Activated naive CD4-positive, alpha-beta T cell treated with anti-CD3 and anti-CD28 coated beads for 36 hours (primary cell): ENCODE data around the gene NVL. TPM values are rescaled to one million over a fixed set of nuclear protein-coding genes. Genes with fewer than 3 reads are reported as not detected.

Experiments
- CTCF ChIA-PET: fragments of 350-600 bp; sonication (Branson Sonifier 250); formaldehyde crosslinking; loops from one replicate; lab custom pipeline; 2021; ENCODE audit warnings: antibody characterized with exemption; lab: Charles Lee
- DNase-seq: peaks from one replicate; pipeline ENCODE4 v3.0.0-alpha.2; 2020
- H3K27ac Mint-ChIP-seq: one replicate; pipeline ENCODE4 v1.8.0; 2021; ENCODE audit warnings: mild to moderate bottlenecking, mixed read lengths
- H3K27me3 Mint-ChIP-seq: one replicate; pipeline ENCODE4 v1.8.0; 2021; ENCODE audit warnings: low read depth, mixed read lengths
- H3K36me3 Mint-ChIP-seq: one replicate; pipeline ENCODE4 v1.8.0; 2021; ENCODE audit warnings: low read depth, mixed read lengths
- H3K4me1 Mint-ChIP-seq: one replicate; pipeline ENCODE4 v1.8.0; 2021; ENCODE audit warnings: low read depth, mixed read lengths
- H3K4me3 Mint-ChIP-seq: one replicate; pipeline ENCODE4 v1.8.0; 2021; ENCODE audit warnings: mild to moderate bottlenecking, moderate library complexity, mixed read lengths
- H3K9me3 Mint-ChIP-seq: one replicate; pipeline ENCODE4 v1.8.0; 2021; ENCODE audit warnings: mixed read lengths
- intact Hi-C: fragments of 100-400 bp; cut with micrococcal nuclease; formaldehyde crosslinking; loops from one replicate; pipeline ENCODE4 v1.15.1; 2023
- total RNA-seq, 2 experiments: library from RNA; stranded (reverse); gene quantifications; one replicate each; pipeline ENCODE4 v1.2.3, GENCODE V29; 2021

Gene NVL
- total RNA-seq, 2 experiments from 2014 or later, result 26.7 to 29.9 TPM

GRCh38 chr1:224193319-224193966, 136.5 kb downstream of the NVL start:
- DNase-seq, result no peak
- H3K27me3 Mint-ChIP-seq, result no peaks in the 10 kb centered on the region
- no peak overlapping the region for H3K4me3 Mint-ChIP-seq
- H3K36me3 Mint-ChIP-seq, result peaks cover 19% of the 10 kb centered on the region
- H3K27ac Mint-ChIP-seq, result no peak overlapping the region
- H3K9me3 Mint-ChIP-seq, result no peaks in the 10 kb centered on the region
- intact Hi-C loops, result no loop called here
- CTCF ChIA-PET, result interaction anchor here (0.8 to 1.3 kb wide), 2 partner anchors 25 to 263 kb away, joined by 3 to 7 read pairs; no protein-coding TSS in a partner anchor
- H3K4me1 Mint-ChIP-seq, result peaks cover 16% of the 10 kb centered on the region

- H3K4me3 Mint-ChIP-seq, result no peak overlapping the region
- no peaks in the 10 kb centered on the region for H3K27me3 Mint-ChIP-seq
- peaks cover 21% of the 10 kb centered on the region for H3K4me1 Mint-ChIP-seq
- peak overlapping the region; percentile 80 for H3K27ac Mint-ChIP-seq
- CTCF ChIA-PET, result interaction anchor here (0.8 to 1.3 kb wide), 3 partner anchors 23 to 264 kb away, joined by 3 to 7 read pairs (median 4); no protein-coding TSS in a partner anchor
- H3K36me3 Mint-ChIP-seq, result peaks cover 19% of the 10 kb centered on the region
- peak; percentile 17 for DNase-seq
- H3K9me3 Mint-ChIP-seq, result no peaks in the 10 kb centered on the region
- intact Hi-C loops, result loop anchor here (1.0 kb wide), 1 partner anchor 10 kb away; no protein-coding TSS in a partner anchor
Observed at GRCh38 chr1:224192082-224192788, 137.7 kb downstream of the NVL start.

GRCh38 chr1:224189561-224189960, 140.4 kb downstream of the NVL start:
- no peak overlapping the region for H3K27ac Mint-ChIP-seq
- intact Hi-C loops, result loop anchor here (10.0 kb wide), 2 partner anchors 435 to 1475 kb away; partner anchors contain the start of genes AIDA and BROX
- H3K4me1 Mint-ChIP-seq, result peaks cover 40% of the 10 kb centered on the region
- H3K27me3 Mint-ChIP-seq, result no peaks in the 10 kb centered on the region
- CTCF ChIA-PET, result no interaction called here
- no peaks in the 10 kb centered on the region for H3K9me3 Mint-ChIP-seq
- peaks cover 18% of the 10 kb centered on the region for H3K36me3 Mint-ChIP-seq
- DNase-seq, result no peak
- H3K4me3 Mint-ChIP-seq, result no peak overlapping the region

- intact Hi-C loops, result loop anchor here (1.0 to 10.0 kb wide), 3 partner anchors 19 to 1473 kb away; partner anchors contain the start of genes AIDA and BROX
- no peak for DNase-seq
- peaks cover 10% of the 10 kb centered on the region for H3K36me3 Mint-ChIP-seq
- H3K27ac Mint-ChIP-seq, result peak overlapping the region; percentile 28
- CTCF ChIA-PET, result no interaction called here
- H3K4me3 Mint-ChIP-seq, result no peak overlapping the region
- no peaks in the 10 kb centered on the region for H3K27me3 Mint-ChIP-seq
- H3K4me1 Mint-ChIP-seq, result peaks cover 46% of the 10 kb centered on the region
- no peaks in the 10 kb centered on the region for H3K9me3 Mint-ChIP-seq
Observed at GRCh38 chr1:224188286-224188685, 141.7 kb downstream of the NVL start.

GRCh38 chr1:224185208-224185607, 144.8 kb downstream of the NVL start:
- intact Hi-C loops, result loop anchor here (10.0 kb wide), 2 partner anchors 440 to 1470 kb away; partner anchors contain the start of genes AIDA and BROX
- H3K9me3 Mint-ChIP-seq, result no peaks in the 10 kb centered on the region
- H3K36me3 Mint-ChIP-seq, result peaks cover 5% of the 10 kb centered on the region
- H3K27me3 Mint-ChIP-seq, result no peaks in the 10 kb centered on the region
- peak overlapping the region; percentile 56 for H3K4me3 Mint-ChIP-seq
- peaks cover 51% of the 10 kb centered on the region for H3K4me1 Mint-ChIP-seq
- H3K27ac Mint-ChIP-seq, result no peak overlapping the region
- CTCF ChIA-PET, result no interaction called here
- DNase-seq, result no peak

GRCh38 chr1:224183591-224184312, 146.2 kb downstream of the NVL start:
- DNase-seq, result peak; percentile 67
- CTCF ChIA-PET, result interaction anchor here (0.6 to 3.7 kb wide), 2 partner anchors 14 to 178 kb away, joined by 3 to 16 read pairs; no protein-coding TSS in a partner anchor
- Mint-ChIP-seq H3K27me3 (no peaks in the 10 kb centered on the region), H3K4me1 (peaks cover 46% of the 10 kb centered on the region), H3K36me3 (peaks cover 2% of the 10 kb centered on the region), H3K27ac (peak overlapping the region; percentile 84), H3K4me3 (peak overlapping the region; percentile 86), H3K9me3 (no peaks in the 10 kb centered on the region)
- intact Hi-C loops, result loop anchor here (1.0 to 10.0 kb wide), 9 partner anchors 191 to 1469 kb away; partner anchors contain the start of genes AIDA, BROX, CAPN2 and LBR

- Mint-ChIP-seq H3K4me1 (peaks cover 40% of the 10 kb centered on the region), H3K4me3 (peak within 1 kb of the TSS; percentile 86), H3K27ac (peak within 1 kb of the TSS; percentile 87), H3K27me3 (no peaks in the 10 kb centered on the region), H3K36me3 (peaks cover 2% of the 10 kb centered on the region), H3K9me3 (no peaks in the 10 kb centered on the region)
- intact Hi-C loops, result loop anchor here (1.0 to 10.0 kb wide), 16 partner anchors 9 to 1468 kb away; partner anchors contain the start of genes AIDA, BROX, CAPN2 and LBR
- DNase-seq, result peak; percentile 80
- CTCF ChIA-PET, result interaction anchor here (0.6 to 3.7 kb wide), 2 partner anchors 13 to 179 kb away, joined by 3 to 16 read pairs; no protein-coding TSS in a partner anchor
Observed at GRCh38 chr1:224182866-224183590, 146.9 kb downstream of the NVL start, which contains the start of gene DEGS1. Gene DEGS1, plus strand, starts transcription at chr1:224183240. Its CDS starts 97 bp downstream, at chr1:224183337.

GRCh38 chr1:224182057-224182865, 147.7 kb downstream of the NVL start:
- intact Hi-C loops, result loop anchor here (1.0 to 10.0 kb wide), 15 partner anchors 10 to 1467 kb away; partner anchors contain the start of genes AIDA, BROX, CAPN2 and LBR
- Mint-ChIP-seq H3K27me3 (no peaks in the 10 kb centered on the region), H3K36me3 (peaks cover 2% of the 10 kb centered on the region), H3K27ac (peak overlapping the region; percentile 87), H3K4me3 (peak overlapping the region; percentile 82), H3K9me3 (no peaks in the 10 kb centered on the region), H3K4me1 (peaks cover 37% of the 10 kb centered on the region)
- CTCF ChIA-PET, result interaction anchor here (3.7 kb wide), 1 partner anchor 13 kb away, joined by 16 read pairs; no protein-coding TSS in a partner anchor
- peak; percentile 58 for DNase-seq

GRCh38 chr1:224181453-224181810, 148.5 kb downstream of the NVL start:
- peak overlapping the region; percentile 82 for H3K4me3 Mint-ChIP-seq
- H3K9me3 Mint-ChIP-seq, result no peaks in the 10 kb centered on the region
- no peak overlapping the region for H3K27ac Mint-ChIP-seq
- H3K27me3 Mint-ChIP-seq, result no peaks in the 10 kb centered on the region
- CTCF ChIA-PET, result interaction anchor here (0.7 to 3.7 kb wide), 2 partner anchors 12 to 368 kb away, joined by 3 to 16 read pairs; no protein-coding TSS in a partner anchor
- DNase-seq, result no peak
- peaks cover 32% of the 10 kb centered on the region for H3K4me1 Mint-ChIP-seq
- H3K36me3 Mint-ChIP-seq, result peaks cover 2% of the 10 kb centered on the region
- intact Hi-C loops, result loop anchor here (5.0 to 10.0 kb wide), 4 partner anchors 443 to 1467 kb away; partner anchors contain the start of genes AIDA, BROX, CAPN2 and LBR

GRCh38 chr1:224180783-224181452, 149.1 kb downstream of the NVL start:
- Mint-ChIP-seq H3K9me3 (no peaks in the 10 kb centered on the region), H3K27me3 (no peaks in the 10 kb centered on the region), H3K4me3 (no peak overlapping the region), H3K4me1 (peaks cover 29% of the 10 kb centered on the region), H3K36me3 (peaks cover 2% of the 10 kb centered on the region), H3K27ac (no peak overlapping the region)
- CTCF ChIA-PET, result interaction anchor here (0.7 to 3.7 kb wide), 3 partner anchors 11 to 367 kb away, joined by 3 to 16 read pairs (median 7); no protein-coding TSS in a partner anchor
- DNase-seq, result no peak
- intact Hi-C loops, result loop anchor here (5.0 to 10.0 kb wide), 4 partner anchors 444 to 1466 kb away; partner anchors contain the start of genes AIDA, BROX, CAPN2 and LBR
